Activated T-cell treated with anti-CD3 and anti-CD28 coated beads, Interleukin-2, amount 50 U/mL, for 4 hours (primary cell): ENCODE measurements around the gene SERHL2. TPM values are rescaled to one million over a fixed set of nuclear protein-coding genes. Genes with fewer than 3 reads are reported as not detected.
"Not testable (repeated sequence)": the region's sequence is repeated elsewhere in the genome, so short reads cannot be mapped to it uniquely, and the experiment has no call there.

Experiments
- ATAC-seq, 2 donors: fragments of 200-7000 bp; cut with Tn5 transposase; one replicate each; pipeline ENCODE4 v1.10.0; 2021
- DNase-seq: peaks from one replicate; pipeline ENCODE4 v3.0.0-alpha.2; 2020
- H3K27me3 Mint-ChIP-seq: one replicate; pipeline ENCODE4 v1.8.0; 2021; ENCODE audit warnings: low read depth, mixed read lengths
- H3K36me3 Mint-ChIP-seq: one replicate; pipeline ENCODE4 v1.8.0; 2022; ENCODE audit warnings: mixed read lengths; ENCODE audit not compliant: insufficient read depth
- H3K4me1 Mint-ChIP-seq: one replicate; pipeline ENCODE4 v1.8.0; 2021; ENCODE audit warnings: low read depth, mixed read lengths
- H3K4me3 Mint-ChIP-seq: one replicate; pipeline ENCODE4 v1.8.0; 2021; ENCODE audit warnings: mild to moderate bottlenecking, moderate library complexity, mixed read lengths
- H3K9me3 Mint-ChIP-seq: one replicate; pipeline ENCODE4 v1.8.0; 2021; ENCODE audit warnings: mixed read lengths
- total RNA-seq, 3 donors: library from RNA; stranded (reverse); gene quantifications; one replicate each; pipeline ENCODE4 v1.2.1, GENCODE V29; 2021

The SERHL2 gene
- total RNA-seq, 3 donors from 2014 or later = 0.55 to 0.96 (median 0.79) TPM

- DNase-seq = no peak
- no peak for ATAC-seq
- Mint-ChIP-seq H3K9me3 (no peaks in the 10 kb centered on the region), H3K4me3 (no peak overlapping the region), H3K27me3 (no peaks in the 10 kb centered on the region), H3K4me1 (peaks cover 4% of the 10 kb centered on the region), H3K36me3 (peaks cover 46% of the 10 kb centered on the region)
Measured at GRCh38 chr22:42596863-42597530, 43.2 kb downstream of the SERHL2 start.

GRCh38 chr22:42601879-42602465 lies 48.2 kb downstream of the SERHL2 start:
- Mint-ChIP-seq H3K4me3 (no peak overlapping the region), H3K27me3 (no peaks in the 10 kb centered on the region), H3K9me3 (no peaks in the 10 kb centered on the region), H3K36me3 (peaks cover 36% of the 10 kb centered on the region), H3K4me1 (peaks cover 18% of the 10 kb centered on the region)
- ATAC-seq = no peak
- DNase-seq = no peak

GRCh38 chr22:42602470-42602869 lies 48.7 kb downstream of the SERHL2 start:
- H3K27me3 Mint-ChIP-seq = no peaks in the 10 kb centered on the region
- ATAC-seq = no peak
- H3K36me3 Mint-ChIP-seq = peaks cover 31% of the 10 kb centered on the region
- H3K9me3 Mint-ChIP-seq = no peaks in the 10 kb centered on the region
- no peak overlapping the region for H3K4me3 Mint-ChIP-seq
- DNase-seq = no peak
- peaks cover 18% of the 10 kb centered on the region for H3K4me1 Mint-ChIP-seq

- peaks cover 32% of the 10 kb centered on the region for H3K36me3 Mint-ChIP-seq
- no peak for ATAC-seq
- H3K4me1 Mint-ChIP-seq = peaks cover 18% of the 10 kb centered on the region
- no peak for DNase-seq
- no peak overlapping the region for H3K4me3 Mint-ChIP-seq
- H3K9me3 Mint-ChIP-seq = no peaks in the 10 kb centered on the region
- no peaks in the 10 kb centered on the region for H3K27me3 Mint-ChIP-seq
Measured at GRCh38 chr22:42603427-42603826, 49.7 kb downstream of the SERHL2 start.

GRCh38 chr22:42604403-42604802 lies 50.6 kb downstream of the SERHL2 start:
- no peak overlapping the region for H3K4me3 Mint-ChIP-seq
- H3K9me3 Mint-ChIP-seq = no peaks in the 10 kb centered on the region
- no peaks in the 10 kb centered on the region for H3K27me3 Mint-ChIP-seq
- peaks cover 28% of the 10 kb centered on the region for H3K4me1 Mint-ChIP-seq
- peaks cover 24% of the 10 kb centered on the region for H3K36me3 Mint-ChIP-seq
- no peak for ATAC-seq
- DNase-seq = no peak

GRCh38 chr22:42607641-42608040 lies 53.9 kb downstream of the SERHL2 start:
- not testable (repeated sequence) for H3K27me3 Mint-ChIP-seq, H3K4me3 Mint-ChIP-seq, H3K9me3 Mint-ChIP-seq, ATAC-seq, DNase-seq
- Mint-ChIP-seq H3K36me3 (peaks cover 18% of the 10 kb centered on the region), H3K4me1 (peaks cover 52% of the 10 kb centered on the region)

- no peak for ATAC-seq
- no peak for DNase-seq
Measured at GRCh38 chr22:42608136-42608822, 54.5 kb downstream of the SERHL2 start.

GRCh38 chr22:42608823-42609361 lies 55.1 kb downstream of the SERHL2 start:
- no peak overlapping the region for H3K4me3 Mint-ChIP-seq
- DNase-seq (no peak), ATAC-seq (peak; percentile 61 to 74)
- H3K4me1 Mint-ChIP-seq = peaks cover 59% of the 10 kb centered on the region
- H3K27me3 Mint-ChIP-seq = no peaks in the 10 kb centered on the region
- H3K9me3 Mint-ChIP-seq = no peaks in the 10 kb centered on the region
- peaks cover 17% of the 10 kb centered on the region for H3K36me3 Mint-ChIP-seq

More at GRCh38 chr22:42608136-42608822, 54.5 kb downstream of the SERHL2 start:
- no peak overlapping the region for H3K4me3 Mint-ChIP-seq
- no peaks in the 10 kb centered on the region for H3K9me3 Mint-ChIP-seq
- peaks cover 57% of the 10 kb centered on the region for H3K4me1 Mint-ChIP-seq
- H3K27me3 Mint-ChIP-seq = no peaks in the 10 kb centered on the region
- peaks cover 18% of the 10 kb centered on the region for H3K36me3 Mint-ChIP-seq

- Mint-ChIP-seq H3K4me1 (peaks cover 56% of the 10 kb centered on the region), H3K27me3 (no peaks in the 10 kb centered on the region), H3K36me3 (peaks cover 17% of the 10 kb centered on the region), H3K9me3 (no peaks in the 10 kb centered on the region), H3K4me3 (no peak overlapping the region)
- ATAC-seq (no peak), DNase-seq (no peak)
Measured at GRCh38 chr22:42610186-42610585, 56.4 kb downstream of the SERHL2 start.

- Mint-ChIP-seq H3K4me1 (peaks cover 59% of the 10 kb centered on the region), H3K4me3 (no peak overlapping the region), H3K36me3 (peaks cover 17% of the 10 kb centered on the region), H3K9me3 (no peaks in the 10 kb centered on the region), H3K27me3 (no peaks in the 10 kb centered on the region)
- no peak for ATAC-seq
- no peak for DNase-seq
Measured at GRCh38 chr22:42611051-42611450, 57.3 kb downstream of the SERHL2 start.

- H3K4me1 Mint-ChIP-seq = peaks cover 57% of the 10 kb centered on the region
- peaks cover 15% of the 10 kb centered on the region for H3K36me3 Mint-ChIP-seq
- no peak for DNase-seq
- no peak for ATAC-seq
- H3K9me3 Mint-ChIP-seq = no peaks in the 10 kb centered on the region
- peak overlapping the region; percentile 92 for H3K4me3 Mint-ChIP-seq
- H3K27me3 Mint-ChIP-seq = no peaks in the 10 kb centered on the region
Measured at GRCh38 chr22:42612336-42612735, 58.6 kb downstream of the SERHL2 start.

GRCh38 chr22:42613872-42614301 lies 60.1 kb downstream of the SERHL2 start:
- H3K4me1 Mint-ChIP-seq = peaks cover 52% of the 10 kb centered on the region
- H3K27me3 Mint-ChIP-seq = no peaks in the 10 kb centered on the region
- ATAC-seq (peak; percentile 0 to 4), DNase-seq (no peak)
- no peaks in the 10 kb centered on the region for H3K9me3 Mint-ChIP-seq
- H3K4me3 Mint-ChIP-seq = peak overlapping the region; percentile 92
- H3K36me3 Mint-ChIP-seq = peaks cover 14% of the 10 kb centered on the region

- ATAC-seq = peak; percentile 66 to 69
- peaks cover 14% of the 10 kb centered on the region for H3K36me3 Mint-ChIP-seq
- DNase-seq = peak; percentile 99
- H3K9me3 Mint-ChIP-seq = no peaks in the 10 kb centered on the region
- no peaks in the 10 kb centered on the region for H3K27me3 Mint-ChIP-seq
- H3K4me3 Mint-ChIP-seq = peak within 1 kb of the TSS; percentile 95
- H3K4me1 Mint-ChIP-seq = peaks cover 46% of the 10 kb centered on the region
Measured at GRCh38 chr22:42614312-42615091, 60.7 kb downstream of the SERHL2 start, which contains the start of gene POLDIP3. Gene POLDIP3 (minus strand): TSS chr22:42614883. CDS start chr22:42614857, 26 bp downstream.
